ENCODE measurements around the gene CCDC88A.

Gene CCDC88A

DNA sequence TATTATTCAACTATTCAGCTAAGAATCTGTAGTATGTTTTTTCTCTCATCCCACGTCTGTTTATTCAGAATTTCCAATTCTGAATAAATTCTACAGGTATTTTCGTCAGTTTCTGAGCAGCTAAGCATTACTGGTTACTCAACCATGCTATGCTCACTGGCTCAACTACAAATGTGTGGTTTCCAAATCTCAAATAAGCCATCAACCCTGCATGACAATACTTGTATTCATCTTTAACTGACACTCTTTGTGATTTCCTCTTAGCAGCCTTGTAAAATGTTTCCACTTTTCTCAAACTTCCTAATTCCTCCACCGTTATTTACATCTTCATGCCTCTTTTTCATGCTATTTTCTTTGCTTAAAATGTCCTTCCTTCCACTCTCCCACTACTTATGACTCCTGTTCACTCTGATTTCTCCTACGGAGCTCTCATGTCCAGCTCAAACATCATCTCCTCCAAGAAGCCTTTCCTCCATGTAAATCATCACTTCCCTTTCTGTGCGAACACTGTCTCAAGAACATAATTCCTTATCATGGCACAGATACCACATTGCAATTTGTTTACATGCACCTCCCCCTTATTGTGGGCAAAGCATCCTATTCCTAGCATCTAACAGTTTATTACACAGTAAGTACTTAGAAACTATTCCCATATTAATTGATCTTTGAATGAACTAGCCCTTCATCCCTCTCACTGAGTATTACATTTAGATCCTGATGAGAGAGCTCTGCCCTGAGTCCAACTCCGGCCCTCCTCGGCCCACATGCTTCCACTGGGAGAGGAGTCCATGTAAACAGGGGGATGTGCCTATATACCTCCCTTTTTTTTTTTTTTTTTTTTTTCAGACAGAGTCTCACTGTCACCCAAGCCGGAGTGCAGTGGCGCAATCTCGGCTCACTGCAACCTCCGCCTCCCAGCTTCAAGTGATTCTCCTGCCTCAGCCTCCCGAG is 10.5 kb downstream of the CCDC88A start:
- Histone ChIP-seq H3K4me3 (ENCODE audit: low read depth in 1 of 5, low read length in 5 of 5) (no peak overlapping the region), H3K9ac (ENCODE audit: low read length in 5 of 5) (no peak overlapping the region), H3K27me3 (ENCODE audit: control insufficient read depth in 5 of 5, insufficient read depth in 4 of 5, low read length in 5 of 5) (no peaks in the 10 kb centered on the region), H3K27ac (ENCODE audit: low read depth, low read length) (no peak overlapping the region), H3K4me1 (ENCODE audit: control insufficient read depth in 5 of 5, insufficient read depth in 5 of 5, low read length in 5 of 5) (no peaks in the 10 kb centered on the region), H3K9me3 (ENCODE audit: control insufficient read depth in 5 of 5, low read length in 5 of 5) (no peaks in the 10 kb centered on the region), H3K36me3 (ENCODE audit: control insufficient read depth in 5 of 5, insufficient read depth in 5 of 5, low read length in 5 of 5) (peaks cover 4 to 14% (median 7%) of the 10 kb centered on the region in 5 donors)

DNA sequence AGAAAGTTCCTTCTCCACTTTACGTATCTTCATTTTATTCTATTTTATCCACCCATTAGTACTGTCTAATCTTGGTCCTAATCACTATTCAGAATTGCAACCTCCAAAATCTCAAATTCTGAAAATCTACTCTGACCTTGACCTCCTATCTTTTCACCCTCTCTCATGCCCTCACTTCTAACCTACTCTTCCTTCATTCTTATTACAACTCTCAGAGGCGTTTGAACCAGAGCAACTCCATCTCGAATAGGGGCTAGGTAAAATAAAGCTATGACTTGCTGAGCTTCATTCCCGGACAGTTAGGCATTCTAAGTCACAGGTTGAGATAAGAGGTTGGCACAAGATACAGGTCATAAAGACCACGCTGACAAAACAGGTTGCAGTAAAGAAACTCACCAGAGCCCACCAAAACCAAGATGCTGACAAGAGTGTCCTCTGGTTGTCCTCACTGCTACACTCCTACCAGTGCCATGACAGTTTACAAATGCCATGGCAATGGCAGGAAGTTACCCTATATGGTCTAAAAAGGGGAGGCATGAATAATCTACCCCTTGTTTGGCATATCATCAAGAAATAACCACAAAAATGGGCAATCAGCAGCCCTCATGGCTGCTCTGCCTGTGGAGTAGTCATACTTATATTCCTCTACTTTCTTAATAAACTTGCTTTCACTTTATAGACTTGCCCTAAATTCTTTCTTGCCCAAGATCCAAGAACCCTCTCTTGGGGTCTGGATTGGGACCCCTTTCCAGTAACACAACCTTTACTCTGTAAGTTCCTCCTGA is 11.4 kb downstream of the CCDC88A start:
- H3K4me1 ChIP-seq (ENCODE audit: control insufficient read depth in 5 of 5, insufficient read depth in 5 of 5, low read length in 5 of 5), result no peaks in the 10 kb centered on the region
- H3K9ac ChIP-seq (ENCODE audit: low read length in 5 of 5), result no peak overlapping the region
- H3K27me3 ChIP-seq (ENCODE audit: control insufficient read depth in 5 of 5, insufficient read depth in 4 of 5, low read length in 5 of 5), result no peaks in the 10 kb centered on the region
- peaks cover 4 to 14% (median 6%) of the 10 kb centered on the region in 5 donors for H3K36me3 ChIP-seq (ENCODE audit: control insufficient read depth in 5 of 5, insufficient read depth in 5 of 5, low read length in 5 of 5)
- no peak overlapping the region for H3K4me3 ChIP-seq (ENCODE audit: low read depth in 1 of 5, low read length in 5 of 5)
- no peak overlapping the region for H3K27ac ChIP-seq (ENCODE audit: low read depth, low read length)
- H3K9me3 ChIP-seq (ENCODE audit: control insufficient read depth in 5 of 5, low read length in 5 of 5), result no peaks in the 10 kb centered on the region

DNA sequence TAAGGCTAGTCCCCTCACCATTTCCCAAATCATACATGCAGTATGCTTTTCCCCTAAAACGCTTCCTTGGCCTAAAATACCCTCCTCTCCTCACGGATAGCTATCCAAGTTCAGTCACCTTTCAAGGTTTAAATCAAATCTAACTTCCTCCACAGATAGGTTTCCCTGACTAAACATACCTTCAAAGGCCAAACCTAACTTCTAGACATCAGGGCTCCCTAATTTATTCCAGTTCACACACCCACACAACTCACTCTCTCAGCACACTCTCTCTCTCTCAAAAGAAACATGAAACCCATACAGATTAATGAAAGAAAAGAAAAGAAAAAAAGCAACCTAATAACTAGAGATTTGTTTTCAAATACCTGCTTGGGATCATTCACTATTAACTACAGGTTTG is 14.5 kb downstream of the CCDC88A start:
- Histone ChIP-seq H3K27ac (ENCODE audit: low read depth, low read length) (no peak overlapping the region), H3K4me3 (ENCODE audit: low read depth in 1 of 5, low read length in 5 of 5) (no peak overlapping the region), H3K9ac (ENCODE audit: low read length in 5 of 5) (no peak overlapping the region), H3K9me3 (ENCODE audit: control insufficient read depth in 5 of 5, low read length in 5 of 5) (no peaks in the 10 kb centered on the region), H3K27me3 (ENCODE audit: control insufficient read depth in 5 of 5, insufficient read depth in 4 of 5, low read length in 5 of 5) (no peaks in the 10 kb centered on the region), H3K36me3 (ENCODE audit: control insufficient read depth in 5 of 5, insufficient read depth in 5 of 5, low read length in 5 of 5) (peaks cover 0 to 8% (median 5%) of the 10 kb centered on the region in 5 donors), H3K4me1 (ENCODE audit: control insufficient read depth in 5 of 5, insufficient read depth in 5 of 5, low read length in 5 of 5) (no peaks in the 10 kb centered on the region)

DNA sequence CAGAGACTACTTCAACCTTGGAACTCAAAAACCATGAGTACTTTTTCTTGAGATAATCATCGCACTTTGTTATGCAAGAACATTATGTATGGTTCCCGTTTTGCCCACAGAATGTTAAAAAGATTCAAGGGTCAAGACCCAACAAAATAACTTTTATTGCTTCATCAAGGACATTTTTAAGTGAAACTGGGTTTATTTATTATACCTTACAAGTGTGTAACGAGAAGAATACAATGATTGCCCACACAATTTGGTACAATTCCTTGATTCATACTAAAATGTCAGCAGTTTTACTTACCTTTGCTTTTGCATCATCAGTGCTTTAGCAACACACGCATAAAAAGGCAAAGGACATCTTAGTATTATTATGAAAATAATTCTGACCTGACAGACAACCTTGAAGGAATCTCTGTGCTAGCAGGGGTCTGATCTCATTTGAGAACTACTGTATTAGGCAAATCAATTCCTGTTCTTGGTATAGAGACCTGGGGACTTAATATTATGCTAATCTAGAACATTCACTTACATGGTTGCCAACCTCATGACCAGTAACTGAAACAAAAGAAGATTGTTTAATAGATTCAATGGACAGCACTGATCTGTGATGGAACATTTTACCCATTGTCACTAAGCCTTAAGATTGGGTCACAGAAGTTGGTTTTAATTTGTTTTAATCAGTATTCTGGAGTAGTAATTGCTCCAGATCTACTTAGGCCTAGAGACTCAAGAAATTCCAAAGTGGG is 16.2 kb downstream of the CCDC88A start:
- Histone ChIP-seq H3K9ac (ENCODE audit: low read length in 5 of 5) (no peak overlapping the region), H3K36me3 (ENCODE audit: control insufficient read depth in 5 of 5, insufficient read depth in 5 of 5, low read length in 5 of 5) (peaks cover 0 to 8% (median 3%) of the 10 kb centered on the region in 5 donors), H3K27me3 (ENCODE audit: control insufficient read depth in 5 of 5, insufficient read depth in 4 of 5, low read length in 5 of 5) (no peaks in the 10 kb centered on the region), H3K9me3 (ENCODE audit: control insufficient read depth in 5 of 5, low read length in 5 of 5) (no peaks in the 10 kb centered on the region), H3K27ac (ENCODE audit: low read depth, low read length) (no peak overlapping the region), H3K4me1 (ENCODE audit: control insufficient read depth in 5 of 5, insufficient read depth in 5 of 5, low read length in 5 of 5) (no peaks in the 10 kb centered on the region), H3K4me3 (ENCODE audit: low read depth in 1 of 5, low read length in 5 of 5) (no peak overlapping the region)

- Histone ChIP-seq H3K27me3 (ENCODE audit: control insufficient read depth in 5 of 5, insufficient read depth in 4 of 5, low read length in 5 of 5) (no peaks in the 10 kb centered on the region), H3K9ac (ENCODE audit: low read length in 5 of 5) (no peak overlapping the region), H3K4me1 (ENCODE audit: control insufficient read depth in 5 of 5, insufficient read depth in 5 of 5, low read length in 5 of 5) (no peaks in the 10 kb centered on the region), H3K9me3 (ENCODE audit: control insufficient read depth in 5 of 5, low read length in 5 of 5) (no peaks in the 10 kb centered on the region), H3K4me3 (ENCODE audit: low read depth in 1 of 5, low read length in 5 of 5) (no peak overlapping the region), H3K27ac (ENCODE audit: low read depth, low read length) (no peak overlapping the region), H3K36me3 (ENCODE audit: control insufficient read depth in 5 of 5, insufficient read depth in 5 of 5, low read length in 5 of 5) (peaks cover 0 to 8% (median 3%) of the 10 kb centered on the region in 5 donors)
Observed at GRCh38 chr2:55401124-55401523, 18.5 kb downstream of the CCDC88A start.

GRCh38 chr2:55400332-55400731 is 19.3 kb downstream of the CCDC88A start:
- H3K36me3 ChIP-seq (ENCODE audit: control insufficient read depth in 5 of 5, insufficient read depth in 5 of 5, low read length in 5 of 5), result peaks cover 0 to 6% (median under 1%) of the 10 kb centered on the region in 5 donors
- H3K4me3 ChIP-seq (ENCODE audit: low read depth in 1 of 5, low read length in 5 of 5), result no peak overlapping the region
- no peak overlapping the region for H3K9ac ChIP-seq (ENCODE audit: low read length in 5 of 5)
- no peaks in the 10 kb centered on the region for H3K27me3 ChIP-seq (ENCODE audit: control insufficient read depth in 5 of 5, insufficient read depth in 4 of 5, low read length in 5 of 5)
- no peak overlapping the region for H3K27ac ChIP-seq (ENCODE audit: low read depth, low read length)
- H3K4me1 ChIP-seq (ENCODE audit: control insufficient read depth in 5 of 5, insufficient read depth in 5 of 5, low read length in 5 of 5), result no peaks in the 10 kb centered on the region
- no peaks in the 10 kb centered on the region for H3K9me3 ChIP-seq (ENCODE audit: control insufficient read depth in 5 of 5, low read length in 5 of 5)

DNA sequence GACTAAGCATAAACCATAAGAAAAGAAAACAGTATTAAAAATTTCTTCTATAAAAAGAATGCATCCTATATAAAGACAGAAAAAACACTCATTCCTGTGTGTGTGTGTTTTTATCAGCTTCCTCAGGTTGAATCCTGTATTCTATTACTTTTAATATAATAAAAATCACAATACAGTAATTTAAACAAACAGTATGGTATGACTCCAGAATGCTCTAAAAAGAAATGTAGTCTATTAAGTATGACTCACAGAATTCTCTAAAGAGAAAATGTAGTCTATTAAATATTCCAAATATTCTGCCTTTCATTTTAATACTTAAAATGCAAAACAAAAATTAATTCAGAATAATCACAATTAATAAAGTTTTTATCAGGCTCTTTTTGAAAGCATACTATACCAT is 19.8 kb downstream of the CCDC88A start:
- H3K27me3 ChIP-seq (ENCODE audit: control insufficient read depth in 5 of 5, insufficient read depth in 4 of 5, low read length in 5 of 5), result no peaks in the 10 kb centered on the region
- no peak overlapping the region for H3K9ac ChIP-seq (ENCODE audit: low read length in 5 of 5)
- H3K4me3 ChIP-seq (ENCODE audit: low read depth in 1 of 5, low read length in 5 of 5), result no peak overlapping the region
- no peaks in the 10 kb centered on the region for H3K4me1 ChIP-seq (ENCODE audit: control insufficient read depth in 5 of 5, insufficient read depth in 5 of 5, low read length in 5 of 5)
- H3K36me3 ChIP-seq (ENCODE audit: control insufficient read depth in 5 of 5, insufficient read depth in 5 of 5, low read length in 5 of 5), result peaks cover 0 to 3% (median 0%) of the 10 kb centered on the region in 5 donors
- no peak overlapping the region for H3K27ac ChIP-seq (ENCODE audit: low read depth, low read length)
- no peaks in the 10 kb centered on the region for H3K9me3 ChIP-seq (ENCODE audit: control insufficient read depth in 5 of 5, low read length in 5 of 5)

DNA sequence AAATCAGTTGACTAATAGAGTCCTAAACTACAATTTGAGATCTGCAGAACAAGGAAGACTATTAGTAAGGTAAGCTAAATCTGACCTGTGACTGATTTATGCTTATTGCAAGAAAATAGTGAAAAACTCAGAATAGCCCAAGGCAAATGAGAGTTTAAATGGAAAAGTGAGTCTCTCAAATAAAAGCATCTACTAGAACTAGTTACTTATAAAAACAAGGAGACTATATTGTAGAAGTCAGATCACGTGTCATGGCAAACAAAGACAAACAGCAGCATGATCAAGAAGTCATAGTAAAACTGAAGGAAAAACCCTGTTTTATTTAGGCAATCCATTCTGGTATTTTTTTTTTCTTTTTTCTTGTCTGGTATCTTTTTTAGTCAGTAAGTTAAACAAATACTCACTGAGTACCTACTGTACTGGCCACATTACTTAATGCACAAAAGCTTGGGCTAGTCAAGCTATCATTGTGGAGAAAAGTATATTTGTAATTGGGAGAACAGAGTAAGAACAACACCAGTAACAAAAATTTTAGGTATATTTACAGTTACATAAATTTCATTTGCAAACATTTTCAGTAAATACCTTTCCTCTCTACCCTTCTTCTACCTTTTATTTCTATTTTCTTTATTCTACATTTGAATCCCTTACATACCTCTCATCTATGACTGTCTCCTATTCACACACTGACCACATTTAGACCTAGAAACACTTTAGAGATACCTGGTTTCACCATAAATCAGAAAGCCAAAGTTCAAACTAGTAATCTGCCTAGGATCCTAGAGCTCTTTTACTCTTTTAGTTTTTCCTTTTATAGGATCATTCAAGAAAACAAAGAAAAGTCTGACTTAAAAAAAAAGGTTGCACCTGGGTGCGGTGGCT is 23.7 kb downstream of the CCDC88A start:
- Histone ChIP-seq H3K9ac (ENCODE audit: low read length in 5 of 5) (no peak overlapping the region), H3K4me3 (ENCODE audit: low read depth in 1 of 5, low read length in 5 of 5) (no peak overlapping the region), H3K27ac (ENCODE audit: low read depth, low read length) (no peak overlapping the region), H3K27me3 (ENCODE audit: control insufficient read depth in 5 of 5, insufficient read depth in 4 of 5, low read length in 5 of 5) (no peaks in the 10 kb centered on the region), H3K9me3 (ENCODE audit: control insufficient read depth in 5 of 5, low read length in 5 of 5) (peaks cover 0 to 6% (median 0%) of the 10 kb centered on the region in 5 donors), H3K36me3 (ENCODE audit: control insufficient read depth in 5 of 5, insufficient read depth in 5 of 5, low read length in 5 of 5) (no peaks in the 10 kb centered on the region), H3K4me1 (ENCODE audit: control insufficient read depth in 5 of 5, insufficient read depth in 5 of 5, low read length in 5 of 5) (no peaks in the 10 kb centered on the region)

- Histone ChIP-seq H3K27me3 (ENCODE audit: control insufficient read depth in 5 of 5, insufficient read depth in 4 of 5, low read length in 5 of 5) (no peaks in the 10 kb centered on the region), H3K4me3 (ENCODE audit: low read depth in 1 of 5, low read length in 5 of 5) (no peak overlapping the region), H3K4me1 (ENCODE audit: control insufficient read depth in 5 of 5, insufficient read depth in 5 of 5, low read length in 5 of 5) (no peaks in the 10 kb centered on the region), H3K27ac (ENCODE audit: low read depth, low read length) (no peak overlapping the region), H3K9me3 (ENCODE audit: control insufficient read depth in 5 of 5, low read length in 5 of 5) (peaks cover 0 to 6% (median 0%) of the 10 kb centered on the region in 5 donors), H3K36me3 (ENCODE audit: control insufficient read depth in 5 of 5, insufficient read depth in 5 of 5, low read length in 5 of 5) (no peaks in the 10 kb centered on the region), H3K9ac (ENCODE audit: low read length in 5 of 5) (no peak overlapping the region)
Observed at GRCh38 chr2:55391615-55392242, 27.9 kb downstream of the CCDC88A start.
